Measurements from ENCODE around the gene SFT2D2.

DNA sequence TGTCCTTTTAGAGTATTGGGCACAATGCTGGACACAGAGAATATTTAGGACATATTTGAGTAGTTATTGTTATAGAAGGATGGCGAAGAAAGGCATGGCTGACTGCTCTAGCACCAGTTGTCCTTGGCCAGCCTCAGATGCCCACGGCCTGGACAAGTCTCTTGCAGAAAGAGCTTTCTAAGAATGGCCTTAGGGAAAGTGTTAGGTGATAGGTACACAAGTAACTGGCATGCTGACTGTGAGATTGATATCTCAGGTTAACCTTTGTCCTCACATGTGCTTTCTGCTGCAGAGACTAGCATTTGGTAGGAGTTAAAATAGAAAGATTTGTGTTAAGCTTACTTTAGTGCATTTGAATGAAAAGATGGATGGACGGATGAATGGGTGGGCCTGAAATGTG is 10.1 kb downstream of the SFT2D2 start:
- TF ChIP-seq YY1 (IDR thresholded peaks at IDR 0.05; ENCODE audit: low read depth, low read length): no peak
- no peak for TF ChIP-seq SIN3A (conservative IDR thresholded peaks at IDR 0.05 in 1 of 2, IDR thresholded peaks at IDR 0.05 in 1 of 2; ENCODE audit: low read depth in 1 of 2, low read length in 2 of 2)
- no peak for TF ChIP-seq CTCF (IDR thresholded peaks at IDR 0.05; ENCODE audit: control extremely low read depth in 1 of 3, insufficient read depth in 1 of 3, low read depth in 1 of 3, low read length in 3 of 3)
- TF ChIP-seq RAD21 (IDR thresholded peaks at IDR 0.05 in 1 of 2, conservative IDR thresholded peaks at IDR 0.05 in 1 of 2; ENCODE audit: low read depth in 2 of 2, low read length in 2 of 2): no peak

Measured in H1 (cell line).